ENCODE measurements around the gene KIF5C.

GRCh38 chr2:149063177-149063576 is 188.2 kb downstream of the KIF5C start:
- TF ChIP-seq CTCF (IDR thresholded peaks at IDR 0.05; ENCODE audit: low read depth, low read length, missing input control): no peak
- no peak for TF ChIP-seq RAD21 (IDR thresholded peaks at IDR 0.05)
- TF ChIP-seq SP1 (IDR thresholded peaks at IDR 0.05): no peak
- no peak for TF ChIP-seq YY1 (IDR thresholded peaks at IDR 0.05)
- no peak for TF ChIP-seq ATF3 (IDR thresholded peaks at IDR 0.05)
- TF ChIP-seq TAF1 (conservative IDR thresholded peaks at IDR 0.05): no peak
- TF ChIP-seq GABPA (IDR thresholded peaks at IDR 0.05 in 1 of 2, conservative IDR thresholded peaks at IDR 0.05 in 1 of 2): no peak
- TF ChIP-seq ZBTB33 (IDR thresholded peaks at IDR 0.05): no peak
- TF ChIP-seq MAX (IDR thresholded peaks at IDR 0.05): no peak
- no peak for TF ChIP-seq REST (IDR thresholded peaks at IDR 0.05)
